Glutamatergic neuron (in vitro differentiated cells): ENCODE data around the gene ZNF397. TPM values are rescaled to one million over a fixed set of nuclear protein-coding genes. Genes with fewer than 3 reads are reported as not detected.

ENCODE experiments used
- DNase-seq: peaks from one replicate; pipeline ENCODE4 v3.0.0; 2022
- H3K27ac Mint-ChIP-seq: one replicate; pipeline ENCODE4 v1.8.0; 2020; ENCODE audit warnings: mild to moderate bottlenecking, mixed read lengths, inconsistent platforms; ENCODE audit not compliant: unreplicated experiment
- H3K27me3 Mint-ChIP-seq: one replicate; pipeline ENCODE4 v1.8.0; 2020; ENCODE audit warnings: mild to moderate bottlenecking, moderate library complexity, mixed read lengths, inconsistent platforms; ENCODE audit not compliant: unreplicated experiment
- H3K36me3 Mint-ChIP-seq: one replicate; pipeline ENCODE4 v1.8.0; 2020; ENCODE audit warnings: mild to moderate bottlenecking, mixed read lengths, inconsistent platforms; ENCODE audit not compliant: unreplicated experiment
- H3K4me1 Mint-ChIP-seq: one replicate; pipeline ENCODE4 v1.8.0; 2020; ENCODE audit warnings: mild to moderate bottlenecking, low read depth, mixed read lengths, inconsistent platforms; ENCODE audit not compliant: unreplicated experiment
- H3K4me3 Mint-ChIP-seq: one replicate; pipeline ENCODE4 v1.8.0; 2020; ENCODE audit warnings: mild to moderate bottlenecking, mixed read lengths, inconsistent platforms; ENCODE audit not compliant: unreplicated experiment
- H3K9me3 Mint-ChIP-seq: one replicate; pipeline ENCODE4 v1.8.0; 2020; ENCODE audit warnings: mild to moderate bottlenecking, moderate library complexity, mixed read lengths, inconsistent platforms; ENCODE audit not compliant: unreplicated experiment
- CTCF ChIP-seq: fragments of 200-600 bp; sonication (generic); IDR thresholded peaks from one replicate; pipeline ENCODE4 v1.5.0; 2021; ENCODE audit not compliant: partially characterized antibody, unreplicated experiment
- total RNA-seq: library from RNA; stranded (reverse); fragmentation: NEBNext Ultra II Directional; extraction: Animal tissue kit (Norgen Biotek cat#: 25700); gene quantifications from one replicate; pipeline ENCODE4 v1.2.1, GENCODE V29; 2021; ENCODE audit not compliant: unreplicated experiment

The ZNF397 gene
- total RNA-seq, 1 donor from 2014 or later: 35.9 TPM

DNA sequence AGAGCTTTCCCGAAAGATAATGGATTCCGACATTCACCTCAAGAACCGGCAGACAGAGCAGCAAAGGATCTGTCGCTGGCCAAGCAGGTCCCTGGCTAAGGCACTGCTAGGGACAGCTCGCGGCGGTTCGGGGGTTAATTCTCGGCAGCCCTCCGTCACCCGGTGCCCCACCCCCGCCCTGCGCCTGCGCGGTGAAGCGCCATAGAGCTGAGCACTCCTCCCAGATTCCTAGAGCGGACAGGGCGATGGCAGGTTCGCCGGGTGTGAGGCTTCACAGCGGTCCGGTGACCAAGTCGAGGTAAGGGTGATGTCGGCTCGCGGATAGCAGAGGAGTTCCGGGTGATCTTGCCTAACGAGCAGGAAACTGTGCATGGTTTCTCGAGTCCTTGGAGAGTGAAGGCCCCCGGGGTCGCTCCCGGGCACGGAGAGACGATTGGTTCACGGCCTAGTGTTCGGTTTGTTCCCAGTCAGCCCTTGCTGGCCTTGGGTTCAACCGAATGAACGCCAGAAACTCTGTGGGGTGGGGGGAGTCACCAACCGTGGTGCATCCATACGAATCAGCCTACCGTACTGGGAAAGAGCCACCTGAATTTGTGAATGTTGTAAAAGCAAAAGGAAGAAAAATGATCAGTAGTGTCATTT, 49.4 kb downstream of the ZNF397 start, which contains the start of gene ZSCAN30:
Gene ZSCAN30 (minus strand): TSS at position 136 of the 642 bp plus-strand sequence. CDS start 25,877 bp downstream, outside the sequence.
- Mint-ChIP-seq H3K4me1 (peaks cover 6% of the 10 kb centered on the region), H3K27me3 (peaks cover 8% of the 10 kb centered on the region), H3K27ac (peak within 1 kb of the TSS; percentile 97), H3K4me3 (peak within 1 kb of the TSS; percentile 100), H3K36me3 (peaks cover 4% of the 10 kb centered on the region), H3K9me3 (peaks cover 10% of the 10 kb centered on the region)
- peak; percentile 98 for DNase-seq
- no peak for TF ChIP-seq CTCF

- DNase-seq: no peak
- Mint-ChIP-seq H3K4me1 (peaks cover 6% of the 10 kb centered on the region), H3K27me3 (peaks cover 8% of the 10 kb centered on the region), H3K36me3 (peaks cover 4% of the 10 kb centered on the region), H3K4me3 (peak overlapping the region; percentile 100), H3K9me3 (peaks cover 10% of the 10 kb centered on the region), H3K27ac (no peak overlapping the region)
- TF ChIP-seq CTCF: no peak
Observed at GRCh38 chr18:35291166-35291565, 50.3 kb downstream of the ZNF397 start.

DNA sequence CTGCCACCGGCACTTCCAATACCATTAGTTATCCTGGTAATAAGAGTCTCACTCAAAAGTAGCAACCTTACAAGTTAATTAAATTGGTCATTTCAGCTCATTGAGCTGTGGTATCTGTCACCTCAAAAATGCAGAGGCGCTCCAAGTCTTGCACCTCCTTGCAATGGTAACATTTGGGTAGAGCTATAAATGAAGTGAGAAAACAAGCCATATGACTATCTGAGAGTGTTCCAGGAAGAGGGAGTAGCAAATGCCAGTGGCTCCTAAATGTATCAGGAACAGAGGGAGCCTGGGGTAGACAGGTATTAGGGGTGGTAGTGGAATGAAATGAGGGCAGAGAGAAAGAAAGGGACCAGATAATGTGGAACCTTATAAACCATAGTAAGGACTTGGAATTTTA, 55.2 kb downstream of the ZNF397 start:
- Mint-ChIP-seq H3K36me3 (peaks cover 17% of the 10 kb centered on the region), H3K27ac (no peak overlapping the region), H3K9me3 (no peaks in the 10 kb centered on the region), H3K27me3 (peaks cover 2% of the 10 kb centered on the region), H3K4me3 (no peak overlapping the region), H3K4me1 (peaks cover 6% of the 10 kb centered on the region)
- no peak for DNase-seq
- no peak for TF ChIP-seq CTCF

DNA sequence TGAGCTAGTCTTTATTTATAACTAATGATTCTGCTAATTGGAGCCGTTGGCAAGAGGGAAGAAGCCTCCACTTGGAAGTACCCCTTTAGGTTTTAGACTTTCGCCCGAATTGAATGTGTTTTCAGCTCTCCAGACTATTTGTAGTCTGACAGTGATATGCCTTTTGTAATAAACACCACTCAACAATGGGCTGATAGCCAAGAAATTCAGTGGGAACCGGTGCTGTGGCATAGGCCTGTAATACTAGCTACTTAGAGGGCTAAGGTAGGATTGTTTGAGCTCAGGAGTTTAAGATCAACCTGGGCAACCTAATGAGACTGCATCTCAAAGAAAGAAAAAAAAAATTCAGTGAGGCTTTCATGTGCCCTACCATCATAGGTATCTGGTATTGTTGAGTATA, 62.8 kb downstream of the ZNF397 start:
- Mint-ChIP-seq H3K4me3 (no peak overlapping the region), H3K27ac (no peak overlapping the region), H3K9me3 (peaks cover 13% of the 10 kb centered on the region), H3K27me3 (no peaks in the 10 kb centered on the region), H3K4me1 (no peaks in the 10 kb centered on the region), H3K36me3 (peaks cover 72% of the 10 kb centered on the region)
- TF ChIP-seq CTCF: no peak
- DNase-seq: no peak

GRCh38 chr18:35306588-35307250, 65.9 kb downstream of the ZNF397 start:
- peaks cover 2% of the 10 kb centered on the region for H3K27me3 Mint-ChIP-seq
- H3K27ac Mint-ChIP-seq: no peak overlapping the region
- no peak for DNase-seq
- H3K4me1 Mint-ChIP-seq: no peaks in the 10 kb centered on the region
- no peak overlapping the region for H3K4me3 Mint-ChIP-seq
- peaks cover 15% of the 10 kb centered on the region for H3K9me3 Mint-ChIP-seq
- peaks cover 68% of the 10 kb centered on the region for H3K36me3 Mint-ChIP-seq
- TF ChIP-seq CTCF: no peak
